TTC549 (cell line): ENCODE measurements around the gene SEMA4D.

ENCODE experiments used
- FAIRE-seq: peaks from 2 replicates; lab custom pipeline; 2012; peaks lifted over from hg19 to GRCh38; lab: Jason Lieb, UNC

The SEMA4D gene

DNA sequence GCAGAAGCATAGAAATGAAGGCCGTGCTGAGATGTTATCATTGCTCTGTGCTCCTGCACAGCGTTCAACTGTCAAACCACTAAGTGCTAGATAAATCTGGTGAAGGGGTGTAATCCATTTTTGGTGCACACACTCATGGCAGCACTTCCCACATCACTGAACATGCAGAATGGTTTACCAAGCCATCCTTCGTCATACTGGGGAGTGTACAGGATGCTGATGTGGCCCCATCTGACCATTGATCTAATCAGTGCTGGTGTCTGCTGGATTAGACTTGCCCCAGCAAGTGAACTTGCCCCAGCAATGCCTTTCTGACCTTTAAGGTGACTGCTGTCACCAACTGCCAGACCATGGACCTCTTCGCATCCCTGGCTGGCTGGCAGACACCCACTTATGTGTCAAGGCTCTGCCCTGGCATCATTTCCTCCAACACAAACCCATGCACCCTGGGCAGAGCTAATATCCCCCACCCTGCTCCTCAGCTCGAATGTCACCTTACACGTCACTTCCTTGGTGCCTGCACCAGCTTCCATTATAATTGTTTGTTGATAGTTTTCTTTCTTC, 4.2 kb upstream of the SEMA4D start:
- no peak for FAIRE-seq

DNA sequence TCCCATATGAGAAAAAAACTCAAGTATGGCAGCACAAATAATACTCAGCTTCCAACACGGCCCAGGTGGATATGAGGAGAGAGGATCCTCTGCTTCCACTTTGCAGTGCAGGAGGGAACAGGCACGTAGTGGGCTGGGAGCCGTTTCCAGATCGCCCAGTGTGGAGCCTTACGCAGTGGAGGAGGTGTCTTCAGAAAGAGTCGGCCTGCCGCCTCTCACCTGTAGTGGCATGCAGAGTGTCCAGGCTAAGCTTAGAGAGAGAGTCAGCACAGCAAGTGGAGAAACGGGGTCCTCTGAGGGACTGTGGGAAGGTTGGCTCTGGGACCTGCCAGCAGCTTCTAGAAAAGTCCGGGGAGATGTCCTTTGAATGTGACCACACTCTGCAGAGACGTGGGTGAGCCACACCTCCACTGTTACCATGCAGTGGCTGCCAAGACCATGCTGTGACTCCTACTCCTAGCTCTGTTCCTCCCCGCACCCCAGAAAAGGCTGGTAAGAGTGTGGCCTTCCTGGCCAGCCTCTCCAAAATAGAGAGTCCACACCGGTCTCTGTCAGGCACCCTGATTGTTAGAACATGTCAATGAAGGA, 3.5 kb upstream of the SEMA4D start:
- FAIRE-seq = no peak

DNA sequence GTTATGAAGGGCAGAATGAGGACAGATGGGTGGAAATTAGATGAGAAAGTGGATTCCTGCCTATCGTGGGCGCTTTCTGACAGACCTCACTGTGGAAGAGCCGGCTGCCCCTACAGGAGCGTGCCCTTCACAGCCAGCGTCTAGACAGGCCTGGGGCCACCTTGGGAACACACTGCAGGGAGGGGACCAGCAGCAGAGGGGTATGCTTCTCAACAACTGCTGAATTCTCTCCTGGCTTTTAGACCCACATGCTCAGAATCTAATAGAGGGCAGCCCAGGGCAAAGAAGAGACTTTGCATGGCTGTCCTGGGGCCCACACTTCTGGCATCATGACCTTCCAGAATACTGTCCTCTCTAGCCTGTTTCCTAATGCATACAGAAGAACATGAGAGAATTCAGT, 2.1 kb upstream of the SEMA4D start:
- no peak for FAIRE-seq

DNA sequence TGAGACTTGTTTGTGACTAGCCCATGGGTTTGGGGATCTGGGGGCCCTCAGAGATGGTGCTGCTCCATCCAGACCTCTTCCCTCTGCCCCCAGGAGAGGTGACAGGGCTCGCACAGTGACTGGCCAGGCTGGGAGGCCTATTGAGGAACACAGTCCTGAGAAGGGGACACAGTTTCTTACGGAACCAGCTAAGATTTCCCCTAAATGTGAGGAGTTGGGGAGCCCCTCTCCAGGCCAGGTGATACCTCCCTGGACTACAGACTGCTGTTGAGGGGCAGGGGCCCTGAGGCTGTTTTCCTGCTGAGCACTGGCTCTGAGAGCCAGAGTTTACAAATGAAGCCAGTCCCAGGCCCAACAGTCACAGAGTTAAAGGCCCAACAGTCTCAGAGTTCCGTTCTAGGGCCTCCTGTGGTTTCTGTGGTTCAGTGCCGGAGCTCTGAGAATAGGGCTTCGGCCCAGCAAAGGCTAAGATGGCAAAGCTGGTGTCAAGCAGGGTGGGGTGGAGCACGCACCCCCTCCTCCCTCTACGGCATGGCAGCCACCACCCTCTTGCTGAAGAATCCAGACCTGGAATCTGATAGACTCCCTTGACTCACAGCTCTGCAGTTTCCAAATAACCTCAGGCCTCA, 1.1 kb upstream of the SEMA4D start:
- FAIRE-seq = no peak

DNA sequence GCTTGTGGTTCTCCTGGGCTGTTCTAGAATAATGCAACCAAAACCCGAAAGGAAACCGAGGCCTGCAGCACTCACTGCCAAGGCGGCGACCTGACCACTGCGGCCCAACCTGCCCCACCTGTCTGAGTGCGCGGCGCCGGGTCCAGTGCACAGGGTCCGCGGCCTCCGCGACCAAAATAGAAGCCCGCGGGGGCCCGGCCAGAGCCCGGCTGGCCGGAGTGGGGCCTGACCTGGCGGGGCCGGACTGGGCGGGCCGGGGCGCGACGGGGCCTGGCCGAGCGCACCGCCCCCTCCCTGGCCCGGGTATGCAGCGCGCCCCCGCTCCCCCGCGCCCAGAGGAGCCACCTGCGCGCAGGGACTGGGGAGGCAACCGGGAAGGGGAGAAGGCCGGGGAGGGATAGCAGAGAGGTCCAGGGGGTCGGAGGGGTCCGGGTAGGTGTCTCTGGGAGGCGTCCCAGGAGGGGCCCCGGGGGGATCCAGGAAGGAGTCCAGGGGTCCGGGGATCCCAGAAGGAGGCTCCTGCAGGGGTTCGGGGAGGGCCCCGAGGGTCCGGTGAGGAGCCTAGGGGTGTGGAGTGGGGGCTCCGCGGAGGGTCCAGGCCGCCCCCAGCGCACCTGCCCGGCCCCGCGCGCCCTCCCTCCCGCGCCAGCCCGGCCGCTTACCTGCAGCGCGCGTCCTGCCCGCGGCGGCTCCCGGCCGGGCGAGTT, 503 bp downstream of the SEMA4D start:
- FAIRE-seq = no peak

DNA sequence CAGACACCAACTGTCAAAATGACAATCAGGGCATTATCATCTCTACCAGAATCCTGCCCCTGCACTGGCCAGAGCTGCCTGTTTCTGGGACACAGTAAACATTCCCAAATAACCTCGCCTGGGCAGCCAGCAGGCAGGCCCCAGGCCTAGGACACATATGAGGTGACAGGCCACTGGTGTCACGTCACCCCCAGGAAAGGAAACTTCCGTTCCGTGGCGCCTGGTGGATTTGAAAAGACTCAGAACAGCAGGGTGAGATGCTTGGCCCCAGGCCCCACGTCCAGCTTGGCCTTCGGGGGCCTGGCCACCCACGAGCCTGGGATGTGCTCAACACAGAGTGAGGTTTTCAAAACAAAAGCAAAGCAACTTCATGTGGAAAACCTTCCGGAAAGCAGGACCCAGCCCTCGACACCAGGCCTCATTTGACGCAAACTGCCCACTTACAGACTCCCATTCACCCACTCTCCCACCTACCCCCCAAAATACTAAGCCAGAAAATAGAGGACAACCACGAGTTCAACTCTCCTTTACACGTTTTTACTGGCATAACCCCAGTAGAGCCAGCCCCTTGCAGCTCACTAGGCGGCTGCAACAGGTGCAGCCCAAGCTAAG, 1.2 kb downstream of the SEMA4D start:
- FAIRE-seq = no peak

DNA sequence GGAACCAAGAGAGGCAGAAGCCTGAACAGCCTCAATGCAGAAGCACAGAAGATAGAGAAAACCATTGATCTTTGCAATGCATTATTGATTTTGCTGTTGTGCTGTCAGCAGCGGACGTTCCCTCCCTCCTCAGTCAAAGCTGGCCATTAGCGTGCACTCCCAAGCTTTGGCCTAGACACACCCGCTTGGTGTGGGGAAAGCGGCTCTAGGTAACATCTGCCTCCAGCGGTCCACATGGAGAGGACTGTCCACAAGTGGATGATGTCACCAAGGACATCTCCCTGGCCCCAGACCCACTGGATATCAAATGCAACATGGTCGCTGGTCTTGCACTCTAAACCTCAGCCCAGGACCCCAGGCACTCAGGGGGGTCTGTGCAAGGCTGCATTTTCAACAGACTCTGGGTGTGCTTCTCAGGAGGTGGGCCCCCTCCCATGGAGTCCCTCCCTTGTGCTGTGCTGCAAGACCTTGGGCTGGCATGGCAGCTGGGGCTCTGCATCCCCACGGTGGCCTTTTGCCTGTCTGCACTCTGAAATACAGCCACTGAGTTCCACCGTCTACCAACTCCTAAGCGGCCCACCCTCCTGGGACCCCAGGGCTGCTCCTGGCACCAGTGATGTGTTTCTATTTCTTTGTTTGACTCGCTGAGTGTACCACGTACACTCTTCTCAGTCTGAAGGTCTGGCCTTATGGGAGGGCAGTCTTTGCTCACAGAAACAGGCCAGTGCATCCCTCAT, 1.9 kb downstream of the SEMA4D start:
- no peak for FAIRE-seq

DNA sequence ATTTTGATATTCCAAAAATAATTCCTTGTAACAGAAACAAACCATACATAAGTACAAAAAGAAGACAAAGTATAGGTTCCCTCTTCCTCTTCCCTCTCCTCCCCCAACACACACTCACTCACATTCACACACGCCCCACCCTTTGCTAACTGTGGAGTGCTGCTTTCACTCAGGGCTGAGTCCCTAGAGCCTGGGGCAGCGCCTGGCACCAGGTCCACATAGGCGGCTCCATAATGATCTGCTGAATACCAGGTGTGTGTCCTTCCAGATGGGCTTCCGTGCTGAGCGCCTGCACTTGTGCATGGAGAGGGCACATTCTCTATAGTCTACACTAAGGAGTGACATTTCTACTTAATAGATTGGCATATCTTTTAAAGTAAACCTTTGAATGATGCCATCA, 3.7 kb downstream of the SEMA4D start:
- FAIRE-seq = no peak

DNA sequence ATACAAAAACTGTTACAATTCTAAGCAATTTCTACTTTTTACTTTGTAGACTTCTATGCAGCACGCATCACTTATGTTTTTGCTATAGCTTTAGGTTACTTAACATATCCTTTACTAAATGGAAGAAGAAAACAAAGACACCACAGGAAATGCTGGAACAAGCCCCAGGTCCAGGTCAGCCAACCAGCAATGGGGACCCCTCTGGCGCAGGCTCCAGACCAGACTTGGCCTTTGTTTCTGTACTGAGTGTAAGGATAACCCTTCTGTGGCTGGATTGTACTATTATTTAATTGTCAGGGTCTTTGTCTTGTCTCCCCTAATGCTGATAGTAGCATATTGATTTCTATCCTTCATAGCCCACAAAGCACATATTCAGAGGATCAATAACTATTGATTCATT, 4.2 kb downstream of the SEMA4D start:
- no peak for FAIRE-seq

DNA sequence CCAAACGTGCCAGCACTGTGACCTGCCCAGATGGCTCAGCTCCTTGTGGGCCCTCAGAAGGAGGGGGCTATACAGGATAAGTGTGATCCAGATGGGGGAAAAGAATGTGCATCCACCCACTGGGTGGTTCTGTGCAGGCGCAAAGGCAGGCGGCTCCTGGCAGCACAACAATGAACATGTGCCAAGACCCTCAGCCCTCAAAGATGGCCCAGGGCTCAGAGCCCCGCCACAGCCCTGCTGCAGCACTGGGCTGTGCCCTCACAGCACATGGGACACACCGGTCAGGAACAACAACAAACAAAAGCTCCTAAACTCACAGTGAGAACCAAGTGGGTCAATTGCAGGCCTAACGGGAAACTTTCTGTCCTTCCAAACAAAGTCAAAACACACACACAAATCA, 4.7 kb downstream of the SEMA4D start:
- no peak for FAIRE-seq

DNA sequence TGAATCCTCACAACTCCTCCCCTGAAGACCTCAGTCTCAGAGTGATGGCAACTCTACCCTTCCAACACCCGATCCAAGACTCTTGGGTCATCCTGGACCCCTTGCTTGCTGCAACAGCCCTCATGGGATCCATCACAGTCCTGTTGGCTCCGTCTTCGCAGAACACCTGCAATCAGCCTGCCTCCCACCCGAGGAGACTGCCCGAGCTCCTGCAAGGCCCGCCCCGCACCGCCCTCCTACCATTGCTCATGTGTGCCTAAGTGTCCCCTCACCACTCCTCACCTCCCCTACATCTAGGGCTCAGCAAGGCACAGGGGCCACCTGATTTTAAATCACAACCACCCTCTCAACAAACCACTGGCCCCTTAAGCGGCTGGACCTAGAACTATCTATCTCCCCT, 5.3 kb downstream of the SEMA4D start:
- FAIRE-seq = no peak

DNA sequence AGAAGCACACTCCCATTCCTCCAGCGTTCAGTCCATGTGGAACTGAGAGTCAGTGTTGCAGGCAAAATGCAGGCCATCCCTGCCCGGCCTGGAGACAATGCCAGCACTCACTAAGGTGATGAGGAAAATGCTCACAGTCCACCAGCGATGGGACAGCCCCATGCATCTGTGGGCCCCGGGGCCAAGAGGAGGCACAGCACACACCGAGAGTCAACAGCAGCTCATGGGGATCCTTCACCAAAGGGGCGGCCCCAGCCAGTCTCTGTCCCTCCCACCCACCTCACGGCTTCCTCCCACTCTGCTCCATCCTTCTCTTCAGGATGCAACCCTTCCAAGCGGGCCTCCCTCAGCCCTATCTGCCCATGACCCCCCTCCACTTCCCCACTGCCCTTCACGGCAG, 6.2 kb downstream of the SEMA4D start:
- FAIRE-seq = no peak

DNA sequence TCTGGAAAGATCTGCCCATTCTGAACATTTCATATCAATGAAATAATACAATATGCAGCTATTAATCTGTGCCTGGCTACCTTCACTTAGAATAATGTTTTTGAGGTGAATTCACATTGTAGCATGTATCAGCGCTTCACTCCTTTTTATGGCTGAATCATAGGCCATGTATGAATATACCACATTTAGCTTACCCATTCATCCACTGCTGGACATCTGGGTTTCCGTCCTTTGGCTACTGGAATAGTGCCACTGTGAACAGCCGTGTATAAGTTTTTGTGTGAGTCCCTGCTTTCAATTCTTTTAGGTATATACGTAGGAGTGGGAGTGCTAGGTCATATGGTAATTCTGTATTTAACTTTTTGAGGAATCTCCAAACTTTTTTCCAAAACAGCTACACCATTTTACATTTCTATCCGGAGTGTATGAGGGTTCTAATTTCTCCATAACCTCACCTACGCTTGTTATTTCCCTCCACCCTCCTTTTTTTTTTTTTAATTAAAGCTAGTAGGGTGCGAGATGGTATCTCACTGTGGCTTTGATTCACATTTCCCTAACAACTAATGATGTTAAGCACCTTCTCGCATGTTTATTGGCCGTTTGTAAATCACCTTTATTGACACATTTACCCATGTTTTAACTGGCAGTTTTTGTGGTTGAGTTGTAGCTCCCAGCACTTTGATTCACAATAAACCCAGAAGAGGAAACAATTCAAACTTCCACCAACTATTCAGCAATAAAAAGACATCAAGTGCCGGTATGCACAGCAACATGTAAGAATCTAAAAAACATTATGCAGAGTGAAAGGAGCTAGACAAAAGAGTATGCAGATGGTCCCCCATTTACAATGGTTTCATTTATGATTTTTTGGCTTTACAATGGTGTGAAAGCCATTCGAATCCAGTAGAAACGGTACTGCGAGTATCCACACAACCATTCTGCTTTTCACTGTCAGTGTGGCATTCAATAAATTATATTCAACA, 8.1 kb downstream of the SEMA4D start:
- FAIRE-seq = no peak

DNA sequence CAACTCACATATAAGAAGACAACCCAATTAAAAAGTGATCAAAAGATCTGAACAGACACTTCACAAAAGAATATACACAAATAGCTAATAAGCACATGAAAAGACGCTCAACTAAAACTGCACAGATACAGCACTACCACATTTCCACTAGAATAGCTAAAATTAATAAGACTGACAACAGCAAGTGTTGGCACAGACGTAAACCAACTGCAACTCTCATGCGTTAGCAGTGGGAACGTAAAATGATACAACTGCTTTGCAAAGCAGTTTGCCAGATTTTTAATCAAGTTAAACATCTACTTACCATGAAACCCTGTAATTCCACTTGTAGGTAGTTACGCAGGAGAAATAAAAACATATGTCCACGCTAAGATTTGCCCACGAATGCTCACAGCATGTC, 9.0 kb downstream of the SEMA4D start:
- no peak for FAIRE-seq

DNA sequence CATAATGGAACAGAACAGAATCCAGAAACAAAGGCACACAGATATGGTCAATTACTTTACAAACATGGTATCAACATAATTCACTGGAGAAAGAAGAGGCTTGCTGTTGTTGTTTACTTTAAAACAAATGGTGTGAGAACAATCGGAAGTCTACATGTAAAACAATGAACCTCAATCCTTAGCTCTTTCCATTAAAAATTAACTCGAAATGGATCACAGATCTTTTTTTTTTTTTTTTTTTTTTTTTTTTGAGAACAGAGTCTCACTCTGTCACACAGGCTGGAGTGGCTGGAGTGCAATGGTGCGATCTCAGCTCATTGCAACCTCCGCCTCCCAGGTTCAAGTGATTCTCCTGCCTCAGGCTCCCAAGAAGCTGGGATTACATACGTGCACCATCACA, 9.8 kb downstream of the SEMA4D start:
- FAIRE-seq = no peak

DNA sequence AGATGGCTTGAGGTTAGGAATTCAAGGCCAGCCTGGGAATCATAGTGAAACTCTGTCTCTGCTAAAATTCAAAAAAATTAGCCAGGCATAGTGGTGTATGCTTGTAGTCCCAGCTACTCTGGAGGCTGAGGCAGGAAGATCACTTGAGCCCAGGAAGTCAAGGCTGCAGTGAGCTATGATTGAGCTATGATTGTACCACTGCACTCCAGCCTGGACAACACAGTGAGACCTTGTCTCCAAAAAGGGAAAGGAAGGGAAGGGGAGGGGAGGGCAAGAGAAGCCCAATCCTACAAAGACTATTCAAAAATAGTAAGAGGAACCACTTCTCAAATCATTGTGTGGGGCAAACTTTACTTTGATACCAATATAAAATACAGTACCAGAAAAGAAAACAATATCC, 11.2 kb downstream of the SEMA4D start:
- FAIRE-seq = no peak

DNA sequence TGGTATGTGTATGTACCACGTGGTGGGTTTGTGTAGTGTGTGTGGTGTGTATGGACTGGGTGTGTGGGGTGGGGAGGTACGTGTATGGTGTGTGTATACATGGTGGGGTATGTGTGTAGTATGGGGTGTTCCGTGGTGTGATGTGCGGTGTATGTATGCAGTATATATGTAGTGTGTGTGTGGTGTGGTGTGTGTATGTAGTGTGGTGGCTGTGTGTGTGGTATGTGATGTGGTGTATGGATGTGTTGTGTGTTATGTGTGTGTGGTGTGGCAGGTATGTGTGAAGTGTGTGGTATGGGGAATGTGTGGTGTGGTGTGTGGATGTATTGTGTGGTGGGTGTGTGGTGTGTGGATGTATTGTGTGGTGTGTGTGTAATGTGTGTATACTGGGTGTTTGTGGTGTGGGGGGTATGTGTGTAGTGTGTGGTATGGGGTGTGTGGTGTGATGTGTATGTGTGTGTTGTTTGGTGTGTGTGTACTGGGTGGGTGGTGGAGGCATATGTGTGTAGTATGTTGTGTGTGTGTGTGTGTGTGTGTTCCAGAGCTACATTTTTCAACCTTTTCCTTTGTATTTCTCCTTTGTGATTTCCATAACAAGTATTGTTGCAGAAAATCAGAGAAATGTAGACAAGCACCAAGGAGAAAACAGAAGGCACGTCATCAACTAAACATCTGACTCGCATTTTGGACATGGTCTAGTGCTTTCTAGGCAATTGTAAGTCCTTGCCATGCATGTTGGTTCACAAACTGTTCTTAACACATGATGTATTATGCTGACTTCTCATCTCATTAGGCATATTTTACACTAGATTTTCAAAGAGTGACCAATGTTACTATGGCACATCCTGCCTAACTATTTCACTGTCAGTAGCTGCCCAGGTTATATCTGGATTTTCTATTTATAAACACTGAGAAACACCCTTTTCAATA, 13.2 kb downstream of the SEMA4D start:
- no peak for FAIRE-seq

DNA sequence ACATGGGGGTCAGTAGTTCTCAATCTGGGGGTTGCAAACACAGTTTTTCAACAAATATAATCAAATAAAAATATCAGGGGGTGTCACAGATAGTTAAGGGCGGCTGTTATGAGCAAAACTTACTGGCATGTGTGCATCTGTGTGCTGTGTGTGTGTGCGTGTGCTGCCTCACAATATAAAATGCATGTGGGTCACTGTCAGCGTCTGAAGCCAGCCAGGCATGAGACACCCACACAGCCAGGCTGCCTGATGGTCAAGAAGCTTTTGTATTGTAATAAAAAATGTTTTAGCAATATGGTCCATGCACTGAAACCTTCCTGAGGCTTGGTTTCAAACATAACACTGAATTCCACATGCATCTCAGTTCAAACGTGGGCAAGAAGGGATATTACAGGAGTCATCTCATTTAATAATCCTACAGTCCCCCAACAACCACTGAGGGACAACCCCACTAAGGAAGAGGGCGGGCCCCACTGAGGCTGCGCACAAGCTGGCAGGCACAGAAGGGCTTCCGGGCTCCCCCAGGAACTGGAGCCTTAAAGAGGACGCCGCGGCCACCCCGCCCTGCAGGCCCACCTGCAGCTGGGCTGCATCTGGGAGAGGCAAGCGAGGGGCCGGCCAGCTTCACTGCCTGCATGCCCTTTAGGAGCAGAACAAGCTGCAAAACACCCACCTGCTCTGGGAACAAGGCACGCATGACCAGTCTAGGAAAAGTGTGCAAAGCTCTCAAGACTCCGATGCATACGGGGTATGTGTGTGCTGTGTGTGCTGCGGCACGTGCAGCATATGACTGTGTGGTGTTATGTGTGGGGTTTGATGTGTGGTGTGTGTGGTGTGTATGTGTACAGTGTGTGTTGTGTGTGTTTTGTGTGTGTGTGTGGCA, 14.1 kb downstream of the SEMA4D start:
- no peak for FAIRE-seq

DNA sequence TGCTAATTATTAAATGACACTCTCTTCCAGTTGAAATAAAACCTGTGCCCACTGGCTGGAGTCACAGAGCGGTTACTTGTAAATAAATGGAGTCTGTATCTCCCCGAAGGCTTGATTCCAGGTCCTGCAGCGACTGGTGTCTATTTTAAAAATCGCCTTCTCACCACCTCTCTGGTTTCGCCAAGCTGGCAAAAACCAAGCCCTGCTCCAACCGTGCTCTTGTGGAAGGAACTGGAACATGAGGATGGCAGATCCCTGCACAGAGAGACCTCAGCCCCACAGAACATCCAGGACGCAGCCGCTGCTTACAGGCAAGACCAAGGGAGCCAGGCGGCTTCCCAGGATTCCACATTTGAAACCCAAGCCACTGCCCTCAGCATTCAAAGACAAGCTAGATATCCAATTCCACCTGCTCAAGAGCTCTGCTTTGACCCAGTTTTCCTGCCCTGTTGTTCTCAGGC, 15.0 kb downstream of the SEMA4D start:
- FAIRE-seq = no peak
